DOHH2 (cell line): ENCODE measurements around the gene SERPINF2.

Experiments
- H3F3A ChIP-seq: fragments of 200-600 bp; sonication (generic), shearing (Covaris generic); 2 replicates; pipeline ENCODE4 v1.6.0; 2016; ENCODE audit warnings: antibody characterized with exemption, mild to moderate bottlenecking; ENCODE audit not compliant: control insufficient read depth, insufficient read depth
- H3K27ac ChIP-seq: fragments of 200-600 bp; sonication (generic); 2 replicates; pipeline ENCODE4 v1.5.1; 2014; ENCODE audit warnings: low read depth, mild to moderate bottlenecking, low read length, moderate library complexity
- H3K27me3 ChIP-seq: fragments of 200-600 bp; sonication (generic); 2 replicates; pipeline ENCODE4 v1.6.1; 2014; ENCODE audit warnings: mild to moderate bottlenecking, low read length, mixed read lengths; ENCODE audit not compliant: control insufficient read depth
- H3K36me3 ChIP-seq: fragments of 200-600 bp; sonication (generic); 2 replicates; pipeline ENCODE4 v1.6.1; 2014; ENCODE audit warnings: mild to moderate bottlenecking, low read length, moderate library complexity, mixed read lengths; ENCODE audit not compliant: control insufficient read depth
- H3K4me1 ChIP-seq: fragments of 200-600 bp; sonication (generic); 2 replicates; pipeline ENCODE4 v1.6.1; 2014; ENCODE audit warnings: mild to moderate bottlenecking, low read length, mixed read lengths; ENCODE audit not compliant: control insufficient read depth
- H3K4me2 ChIP-seq: fragments of 200-600 bp; sonication (generic); 2 replicates; pipeline ENCODE4 v1.6.0; 2014; ENCODE audit warnings: mild to moderate bottlenecking, low read length, moderate library complexity
- H3K4me3 ChIP-seq: fragments of 200-600 bp; sonication (generic); 2 replicates; pipeline ENCODE4 v1.5.1; 2014; ENCODE audit warnings: mild to moderate bottlenecking, low read length, mixed read lengths
- H3K79me2 ChIP-seq: fragments of 200-600 bp; sonication (generic); 2 replicates; pipeline ENCODE4 v1.6.1; 2014; ENCODE audit warnings: mild to moderate bottlenecking, low read length, mixed read lengths; ENCODE audit not compliant: control insufficient read depth
- H3K9me2 ChIP-seq: fragments of 200-600 bp; sonication (generic); replicated peaks from 2 replicates; pipeline ENCODE4 v1.6.1; 2014; ENCODE audit warnings: mild to moderate bottlenecking, low read length, mixed read lengths; ENCODE audit not compliant: control insufficient read depth
- H3K9me3 ChIP-seq: fragments of 200-600 bp; sonication (generic); 2 replicates; pipeline ENCODE4 v1.6.1; 2014; ENCODE audit warnings: antibody characterized with exemption, low read length, mixed read lengths; ENCODE audit not compliant: control insufficient read depth, insufficient read depth
- H4K20me1 ChIP-seq: fragments of 200-600 bp; sonication (generic); 2 replicates; pipeline ENCODE4 v1.6.0; 2014; ENCODE audit warnings: low read depth, mild to moderate bottlenecking, antibody characterized with exemption, low read length, moderate library complexity; ENCODE audit not compliant: control insufficient read depth, insufficient read depth
- CTCF ChIP-seq: fragments of 200-600 bp; sonication (generic); IDR thresholded peaks from one replicate; pipeline ENCODE4 v1.5.1; 2014; ENCODE audit warnings: antibody characterized with exemption, mild to moderate bottlenecking, low read depth, low read length; ENCODE audit not compliant: poor library complexity, severe bottlenecking
- EZH2phosphoT487 ChIP-seq: fragments of 200-600 bp; sonication (generic); IDR thresholded peaks from 2 replicates; pipeline ENCODE4 v1.6.1; 2017; ENCODE audit warnings: borderline replicate concordance, mild to moderate bottlenecking, antibody characterized with exemption, low read length, moderate library complexity, mixed read lengths

SERPINF2 gene

GRCh38 chr17:1800240-1800639 lies 57.6 kb downstream of the SERPINF2 start:
- H3K27me3 ChIP-seq, result no peaks in the 10 kb centered on the region
- H3K79me2 ChIP-seq, result peaks cover 46% of the 10 kb centered on the region
- peaks cover 4% of the 10 kb centered on the region; the same call in 1 of the 2 replicates for H3K4me1 ChIP-seq
- no peak overlapping the region for H3K4me2 ChIP-seq
- no peaks in the 10 kb centered on the region for H3K9me2 ChIP-seq
- H3F3A ChIP-seq, result 0 out of 2 replicates have a peak, but pooled peaks cover 2% of the 10 kb centered on the region
- H3K4me3 ChIP-seq, result no peak overlapping the region
- no peaks in the 10 kb centered on the region for H3K9me3 ChIP-seq
- H3K27ac ChIP-seq, result no peak overlapping the region
- H3K36me3 ChIP-seq, result peaks cover 62% of the 10 kb centered on the region
- no peak for TF ChIP-seq EZH2phosphoT487
- no peak for TF ChIP-seq CTCF
- H4K20me1 ChIP-seq, result no peaks in the 10 kb centered on the region

GRCh38 chr17:1800712-1801111 lies 58.0 kb downstream of the SERPINF2 start:
- no peaks in the 10 kb centered on the region for H3K27me3 ChIP-seq
- 0 out of 2 replicates have a peak, but pooled peaks cover 2% of the 10 kb centered on the region for H3F3A ChIP-seq
- peaks cover 62% of the 10 kb centered on the region for H3K36me3 ChIP-seq
- no peaks in the 10 kb centered on the region for H4K20me1 ChIP-seq
- TF ChIP-seq CTCF (no peak), EZH2phosphoT487 (no peak)
- H3K27ac ChIP-seq, result no peak overlapping the region
- H3K4me1 ChIP-seq, result peaks cover 4% of the 10 kb centered on the region; the same call in 1 of the 2 replicates
- H3K9me3 ChIP-seq, result no peaks in the 10 kb centered on the region
- peaks cover 43% of the 10 kb centered on the region for H3K79me2 ChIP-seq
- no peak overlapping the region for H3K4me3 ChIP-seq
- no peak overlapping the region for H3K4me2 ChIP-seq
- H3K9me2 ChIP-seq, result no peaks in the 10 kb centered on the region

- no peak overlapping the region for H3K4me2 ChIP-seq
Measured at GRCh38 chr17:1802429-1802828, 59.8 kb downstream of the SERPINF2 start.

More at GRCh38 chr17:1802429-1802828, 59.8 kb downstream of the SERPINF2 start:
- Histone ChIP-seq H4K20me1 (no peaks in the 10 kb centered on the region), H3K9me3 (no peaks in the 10 kb centered on the region), H3F3A (no peaks in the 10 kb centered on the region), H3K4me3 (no peak overlapping the region), H3K4me1 (no peaks in the 10 kb centered on the region), H3K27me3 (no peaks in the 10 kb centered on the region), H3K79me2 (peaks cover 31% of the 10 kb centered on the region), H3K9me2 (no peaks in the 10 kb centered on the region), H3K36me3 (peaks cover 56% of the 10 kb centered on the region), H3K27ac (no peak overlapping the region)
- TF ChIP-seq CTCF (no peak), EZH2phosphoT487 (no peak)
